ENCODE data around the gene NCKAP5.
"Not testable (repeated sequence)": the region's sequence is repeated elsewhere in the genome, so short reads cannot be mapped to it uniquely, and the experiment has no call there.

The NCKAP5 gene

GRCh38 chr2:132721938-132722337 lies 846.3 kb downstream of the NCKAP5 start:
- in situ Hi-C loops (cut with MboI; ENCODE audit: low pct_unique_long_range_greater_than_20kb, low sequenced_read_pairs) = no loop called here
- DNase-seq = no peak

- no peak for DNase-seq
- in situ Hi-C loops (cut with MboI; ENCODE audit: low pct_unique_long_range_greater_than_20kb, low sequenced_read_pairs) = no loop called here
These were observed 847.9 kb downstream of the NCKAP5 start for GRCh38 chr2:132720393-132720792.

GRCh38 chr2:132719480-132719879 lies 848.8 kb downstream of the NCKAP5 start:
- in situ Hi-C loops (cut with MboI; ENCODE audit: low pct_unique_long_range_greater_than_20kb, low sequenced_read_pairs) = no loop called here
- no peak for DNase-seq

GRCh38 chr2:132716954-132717353 lies 851.3 kb downstream of the NCKAP5 start:
- DNase-seq = no peak
- in situ Hi-C loops (cut with MboI; ENCODE audit: low pct_unique_long_range_greater_than_20kb, low sequenced_read_pairs) = no loop called here

GRCh38 chr2:132715386-132716351 lies 852.6 kb downstream of the NCKAP5 start:
- in situ Hi-C loops (cut with MboI; ENCODE audit: low pct_unique_long_range_greater_than_20kb, low sequenced_read_pairs) = no loop called here
- no peak for DNase-seq

GRCh38 chr2:132703396-132703795 lies 864.9 kb downstream of the NCKAP5 start:
- no peak for DNase-seq
- in situ Hi-C loops (cut with MboI; ENCODE audit: low pct_unique_long_range_greater_than_20kb, low sequenced_read_pairs) = no loop called here

GRCh38 chr2:132701810-132702209 lies 866.5 kb downstream of the NCKAP5 start:
- in situ Hi-C loops (cut with MboI; ENCODE audit: low pct_unique_long_range_greater_than_20kb, low sequenced_read_pairs) = no loop called here
- no peak for DNase-seq

- in situ Hi-C loops (cut with MboI; ENCODE audit: low pct_unique_long_range_greater_than_20kb, low sequenced_read_pairs); DNase-seq: not testable (repeated sequence)
These were observed 868.5 kb downstream of the NCKAP5 start for GRCh38 chr2:132699802-132700201.

GRCh38 chr2:132698347-132698746 lies 869.9 kb downstream of the NCKAP5 start:
- in situ Hi-C loops (cut with MboI; ENCODE audit: low pct_unique_long_range_greater_than_20kb, low sequenced_read_pairs); DNase-seq: not testable (repeated sequence)

- DNase-seq = no peak
- in situ Hi-C loops (cut with MboI; ENCODE audit: low pct_unique_long_range_greater_than_20kb, low sequenced_read_pairs) = no loop called here
These were observed 870.6 kb downstream of the NCKAP5 start for GRCh38 chr2:132697556-132698205.

- DNase-seq = no peak
- in situ Hi-C loops (cut with MboI; ENCODE audit: low pct_unique_long_range_greater_than_20kb, low sequenced_read_pairs) = no loop called here
These were observed 875.4 kb downstream of the NCKAP5 start for GRCh38 chr2:132692816-132693215.

- in situ Hi-C loops (cut with MboI; ENCODE audit: low pct_unique_long_range_greater_than_20kb, low sequenced_read_pairs) = no loop called here
- no peak for DNase-seq
These were observed 876.7 kb downstream of the NCKAP5 start for GRCh38 chr2:132691556-132691955.

GRCh38 chr2:132690664-132691303 lies 877.5 kb downstream of the NCKAP5 start:
- in situ Hi-C loops (cut with MboI; ENCODE audit: low pct_unique_long_range_greater_than_20kb, low sequenced_read_pairs) = no loop called here
- no peak for DNase-seq

GRCh38 chr2:132681766-132682165 lies 886.5 kb downstream of the NCKAP5 start:
- in situ Hi-C loops (cut with MboI; ENCODE audit: low pct_unique_long_range_greater_than_20kb, low sequenced_read_pairs) = no loop called here
- DNase-seq = no peak

GRCh38 chr2:132680544-132680943 lies 887.7 kb downstream of the NCKAP5 start:
- in situ Hi-C loops (cut with MboI; ENCODE audit: low pct_unique_long_range_greater_than_20kb, low sequenced_read_pairs) = no loop called here

GRCh38 chr2:132678483-132678882 lies 889.8 kb downstream of the NCKAP5 start:
- no peak for DNase-seq
- in situ Hi-C loops (cut with MboI; ENCODE audit: low pct_unique_long_range_greater_than_20kb, low sequenced_read_pairs) = no loop called here

More at GRCh38 chr2:132680544-132680943, 887.7 kb downstream of the NCKAP5 start:
- no peak for DNase-seq

- in situ Hi-C loops (cut with MboI; ENCODE audit: low pct_unique_long_range_greater_than_20kb, low sequenced_read_pairs) = no loop called here
- DNase-seq = no peak
These were observed 890.6 kb downstream of the NCKAP5 start for GRCh38 chr2:132677661-132678060.

- in situ Hi-C loops (cut with MboI; ENCODE audit: low pct_unique_long_range_greater_than_20kb, low sequenced_read_pairs) = no loop called here
- no peak for DNase-seq
These were observed 891.3 kb downstream of the NCKAP5 start for GRCh38 chr2:132676999-132677398.

GRCh38 chr2:132671151-132671835 lies 897.0 kb downstream of the NCKAP5 start:
- in situ Hi-C loops (cut with MboI; ENCODE audit: low pct_unique_long_range_greater_than_20kb, low sequenced_read_pairs) = no loop called here
- DNase-seq = no peak

All from KBM-7 (cell line).